Fibroblast of lung (primary cell): ENCODE data around the gene DSCAML1.

Source experiments
- CTCF ChIP-seq, 2 donors: IDR thresholded peaks in 1 of 2; conservative IDR thresholded peaks in 1 of 2; 1 replicate in 1 of 2; 2 replicates in 1 of 2; pipeline ENCODE4 v1.5.1; 2011 to 2012; ENCODE audit warnings: low read length in 2 of 2, control low read depth in 1 of 2, inconsistent platforms in 1 of 2, low read depth in 1 of 2, mild to moderate bottlenecking in 1 of 2
- EZH2 ChIP-seq: IDR thresholded peaks from 2 replicates; pipeline ENCODE4 v1.5.1; 2012; ENCODE audit warnings: low read length, control low read depth, mild to moderate bottlenecking; ENCODE audit errors: missing control alignments

GRCh38 chr11:117476531-117477142 is 320.4 kb downstream of the DSCAML1 start:
- TF ChIP-seq CTCF (conservative IDR thresholded peaks at IDR 0.05 in 1 of 2, IDR thresholded peaks at IDR 0.05 in 1 of 2; ENCODE audit: low read depth in 1 of 2, low read length in 2 of 2) (no peak), EZH2 (no peak)
